DOHH2 (cell line): ENCODE measurements around the gene PTPRS.

Experiments used
- CTCF ChIP-seq: fragments of 200-600 bp; sonication (generic); IDR thresholded peaks from one replicate; pipeline ENCODE4 v1.5.1; 2014; ENCODE audit warnings: antibody characterized with exemption, mild to moderate bottlenecking, low read depth, low read length; ENCODE audit not compliant: poor library complexity, severe bottlenecking
- EZH2phosphoT487 ChIP-seq: fragments of 200-600 bp; sonication (generic); IDR thresholded peaks from 2 replicates; pipeline ENCODE4 v1.6.1; 2017; ENCODE audit warnings: borderline replicate concordance, mild to moderate bottlenecking, antibody characterized with exemption, low read length, moderate library complexity, mixed read lengths

GRCh38 chr19:5360003-5360780, 19.6 kb upstream of the PTPRS start:
- TF ChIP-seq CTCF (no peak), EZH2phosphoT487 (no peak)
